ENCODE data around the gene DNAH7. TPM values are rescaled to one million over a fixed set of nuclear protein-coding genes. Genes with fewer than 3 reads are reported as not detected.
A peak's percentile ranks its signal among the peaks of the same experiment; 100 is the strongest.

The DNAH7 gene
- total and polyA plus RNA-seq, 9 donors, result 0.15 to 0.58 (median 0.25) TPM

- Histone ChIP-seq H3K4me3 (ENCODE audit: low read length) (no peak overlapping the region), H3K27ac (ENCODE audit: low read length) (no peak overlapping the region), H3K9me3 (replicated peaks; ENCODE audit: control insufficient read depth, low read depth, low read length) (no peaks in the 10 kb centered on the region), H3K27me3 (ENCODE audit: control insufficient read depth, insufficient read depth, low read length) (no peaks in the 10 kb centered on the region), H3K4me1 (ENCODE audit: control insufficient read depth, insufficient read depth, low read length) (no peaks in the 10 kb centered on the region), H3K36me3 (ENCODE audit: control insufficient read depth, insufficient read depth, low read length) (no peaks in the 10 kb centered on the region)
- no peak for DNase-seq
Observed at GRCh38 chr2:195818106-195818505, 250.5 kb downstream of the DNAH7 start.

GRCh38 chr2:195815083-195815482, 253.6 kb downstream of the DNAH7 start:
- H3K27ac ChIP-seq (ENCODE audit: low read length), result no peak overlapping the region
- no peaks in the 10 kb centered on the region for H3K36me3 ChIP-seq (ENCODE audit: control insufficient read depth, insufficient read depth, low read length)
- H3K4me3 ChIP-seq (ENCODE audit: low read length), result no peak overlapping the region
- H3K27me3 ChIP-seq (ENCODE audit: control insufficient read depth, insufficient read depth, low read length), result no peaks in the 10 kb centered on the region
- WGBS (ENCODE audit: insufficient coverage), result no CpG with 5 or more reads among the region's 2 CpGs
- H3K4me1 ChIP-seq (ENCODE audit: control insufficient read depth, insufficient read depth, low read length), result no peaks in the 10 kb centered on the region
- no peak for DNase-seq
- no peaks in the 10 kb centered on the region for H3K9me3 ChIP-seq (replicated peaks; ENCODE audit: control insufficient read depth, low read depth, low read length)

- no peak overlapping the region for H3K27ac ChIP-seq (ENCODE audit: low read length)
- no CpG with 5 or more reads among the region's 3 CpGs for WGBS (ENCODE audit: insufficient coverage)
- H3K4me3 ChIP-seq (ENCODE audit: low read length), result no peak overlapping the region
- H3K9me3 ChIP-seq (replicated peaks; ENCODE audit: control insufficient read depth, low read depth, low read length), result no peaks in the 10 kb centered on the region
- H3K36me3 ChIP-seq (ENCODE audit: control insufficient read depth, insufficient read depth, low read length), result no peaks in the 10 kb centered on the region
- H3K4me1 ChIP-seq (ENCODE audit: control insufficient read depth, insufficient read depth, low read length), result no peaks in the 10 kb centered on the region
- H3K27me3 ChIP-seq (ENCODE audit: control insufficient read depth, insufficient read depth, low read length), result no peaks in the 10 kb centered on the region
- DNase-seq, result peak; percentile 17
Observed at GRCh38 chr2:195813421-195813820, 255.2 kb downstream of the DNAH7 start.

DNA sequence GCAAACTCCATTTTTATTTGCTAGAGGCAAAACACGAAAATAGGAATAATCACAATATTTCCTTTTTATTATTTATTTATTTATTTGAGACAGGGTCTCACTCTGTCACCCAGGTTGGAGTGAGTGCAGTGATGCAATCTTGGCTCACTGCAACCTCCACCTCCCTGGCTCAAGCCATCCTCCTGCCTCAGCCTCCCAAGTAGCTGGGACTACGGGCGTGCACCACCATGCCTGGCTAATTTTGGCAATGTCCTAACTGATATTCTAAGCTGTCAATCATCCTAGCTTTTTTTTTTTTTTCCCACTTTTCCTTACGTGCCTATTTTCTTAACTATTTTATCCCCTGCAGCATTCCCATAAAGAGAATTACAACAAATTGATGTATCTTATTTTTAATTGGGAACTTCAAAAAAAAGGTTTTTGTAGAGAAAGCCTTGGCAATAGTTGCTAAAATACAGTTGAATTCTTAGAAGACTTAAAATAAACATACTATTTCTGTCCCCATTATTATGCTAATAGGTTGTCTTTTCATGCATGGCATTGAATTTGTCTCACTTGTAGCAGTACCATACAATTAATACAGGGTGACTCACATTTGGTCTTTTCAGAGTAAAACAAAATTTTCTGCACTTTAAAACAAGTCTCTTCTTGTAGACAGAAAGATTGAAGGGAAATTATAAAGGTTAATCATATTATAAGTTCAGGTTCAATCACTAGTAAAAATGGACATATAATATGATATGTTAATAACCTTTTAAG, 258.1 kb downstream of the DNAH7 start:
- Histone ChIP-seq H3K4me1 (ENCODE audit: control insufficient read depth, insufficient read depth, low read length) (no peaks in the 10 kb centered on the region), H3K4me3 (ENCODE audit: low read length) (no peak overlapping the region), H3K27me3 (ENCODE audit: control insufficient read depth, insufficient read depth, low read length) (no peaks in the 10 kb centered on the region), H3K9me3 (replicated peaks; ENCODE audit: control insufficient read depth, low read depth, low read length) (no peaks in the 10 kb centered on the region), H3K36me3 (ENCODE audit: control insufficient read depth, insufficient read depth, low read length) (no peaks in the 10 kb centered on the region), H3K27ac (ENCODE audit: low read length) (no peak overlapping the region)
- DNase-seq, result no peak
- 100% methylated on average over 2 of the region's 4 CpGs for whole genome bisulfite sequencing (ENCODE audit: insufficient coverage)

- Histone ChIP-seq H3K9me3 (replicated peaks; ENCODE audit: control insufficient read depth, low read depth, low read length) (no peaks in the 10 kb centered on the region), H3K4me3 (ENCODE audit: low read length) (no peak overlapping the region), H3K27ac (ENCODE audit: low read length) (no peak overlapping the region), H3K36me3 (ENCODE audit: control insufficient read depth, insufficient read depth, low read length) (no peaks in the 10 kb centered on the region), H3K4me1 (ENCODE audit: control insufficient read depth, insufficient read depth, low read length) (no peaks in the 10 kb centered on the region), H3K27me3 (ENCODE audit: control insufficient read depth, insufficient read depth, low read length) (no peaks in the 10 kb centered on the region)
- WGBS (ENCODE audit: insufficient coverage), result no CpG with 5 or more reads among the region's 1 CpG
- DNase-seq, result peak; percentile 57
Observed at GRCh38 chr2:195808189-195808588, 260.4 kb downstream of the DNAH7 start.

DNA sequence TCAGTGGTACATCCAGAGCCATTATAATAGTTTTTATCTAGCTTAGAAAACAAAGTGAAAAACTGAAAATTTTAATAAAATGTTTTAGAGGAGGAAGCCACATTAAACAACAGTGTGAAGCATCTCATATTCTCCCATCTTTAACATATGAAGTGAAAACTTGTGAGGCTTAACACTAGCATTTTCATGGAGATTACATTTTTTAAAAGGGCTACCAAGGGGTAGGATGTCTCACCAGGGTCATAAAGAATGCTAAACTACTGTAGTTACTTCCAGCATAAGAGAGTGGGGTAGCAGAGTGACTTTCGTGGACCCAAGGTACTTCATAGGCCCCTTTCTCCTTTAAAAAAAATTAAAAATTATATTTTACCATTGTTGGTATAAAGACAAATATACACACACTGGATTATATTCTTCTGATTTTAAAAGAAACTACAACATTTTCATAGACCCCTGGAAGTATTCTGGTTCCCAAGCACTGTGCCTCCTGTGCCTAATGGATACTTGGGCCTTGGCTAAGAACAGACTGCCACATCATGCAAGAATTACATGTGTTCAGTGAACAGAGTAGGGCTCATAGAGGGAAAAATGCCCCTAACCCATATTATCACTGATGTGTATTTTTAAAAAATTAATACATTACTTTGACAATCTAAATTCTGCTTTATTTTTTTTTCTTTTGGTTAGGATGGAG, 263.2 kb downstream of the DNAH7 start:
- WGBS (ENCODE audit: insufficient coverage), result no CpG with 5 or more reads among the region's 1 CpG
- Histone ChIP-seq H3K27me3 (ENCODE audit: control insufficient read depth, insufficient read depth, low read length) (no peaks in the 10 kb centered on the region), H3K4me1 (ENCODE audit: control insufficient read depth, insufficient read depth, low read length) (no peaks in the 10 kb centered on the region), H3K4me3 (ENCODE audit: low read length) (no peak overlapping the region), H3K36me3 (ENCODE audit: control insufficient read depth, insufficient read depth, low read length) (no peaks in the 10 kb centered on the region), H3K9me3 (replicated peaks; ENCODE audit: control insufficient read depth, low read depth, low read length) (no peaks in the 10 kb centered on the region), H3K27ac (ENCODE audit: low read length) (no peak overlapping the region)
- no peak for DNase-seq

DNA sequence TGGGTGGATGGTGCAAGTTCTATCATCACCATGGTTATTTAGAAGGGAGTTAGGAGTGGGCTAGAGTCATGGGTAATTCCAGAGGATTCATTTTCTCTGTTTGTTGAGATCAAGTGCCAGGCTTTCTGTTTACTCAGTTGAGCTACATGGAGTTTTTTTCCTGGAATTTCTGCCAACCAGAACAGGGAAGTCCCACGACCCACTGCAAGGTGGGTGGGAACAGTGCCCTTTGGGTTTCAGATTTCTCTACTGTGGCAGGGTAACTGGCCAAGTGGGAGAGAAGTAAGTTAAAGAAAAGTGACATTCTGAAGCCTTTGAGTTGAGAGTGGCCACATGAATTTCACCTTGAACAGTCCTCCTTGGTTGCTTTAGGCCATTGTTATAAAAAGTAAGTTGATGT, 272.8 kb downstream of the DNAH7 start:
- no peak for DNase-seq
- no peaks in the 10 kb centered on the region for H3K36me3 ChIP-seq (ENCODE audit: control insufficient read depth, insufficient read depth, low read length)
- 80% methylated on average over 1 of the region's 1 CpG for WGBS (ENCODE audit: insufficient coverage)

GRCh38 chr2:195793881-195794280, 274.8 kb downstream of the DNAH7 start:
- no peaks in the 10 kb centered on the region for H3K27me3 ChIP-seq (ENCODE audit: control insufficient read depth, insufficient read depth, low read length)
- no peak overlapping the region for H3K27ac ChIP-seq (ENCODE audit: low read length)
- H3K4me3 ChIP-seq (ENCODE audit: low read length), result no peak overlapping the region
- DNase-seq, result no peak
- WGBS (ENCODE audit: insufficient coverage), result no CpG with 5 or more reads among the region's 2 CpGs
- H3K36me3 ChIP-seq (ENCODE audit: control insufficient read depth, insufficient read depth, low read length), result no peaks in the 10 kb centered on the region
- H3K4me1 ChIP-seq (ENCODE audit: control insufficient read depth, insufficient read depth, low read length), result no peaks in the 10 kb centered on the region
- H3K9me3 ChIP-seq (replicated peaks; ENCODE audit: control insufficient read depth, low read depth, low read length), result no peaks in the 10 kb centered on the region

More for the DNA sequence above, 272.8 kb downstream of the DNAH7 start:
- Histone ChIP-seq H3K27ac (ENCODE audit: low read length) (no peak overlapping the region), H3K9me3 (replicated peaks; ENCODE audit: control insufficient read depth, low read depth, low read length) (no peaks in the 10 kb centered on the region), H3K4me3 (ENCODE audit: low read length) (no peak overlapping the region), H3K27me3 (ENCODE audit: control insufficient read depth, insufficient read depth, low read length) (no peaks in the 10 kb centered on the region), H3K4me1 (ENCODE audit: control insufficient read depth, insufficient read depth, low read length) (no peaks in the 10 kb centered on the region)

- no peaks in the 10 kb centered on the region for H3K36me3 ChIP-seq (ENCODE audit: control insufficient read depth, insufficient read depth, low read length)
- no peaks in the 10 kb centered on the region for H3K27me3 ChIP-seq (ENCODE audit: control insufficient read depth, insufficient read depth, low read length)
- no peaks in the 10 kb centered on the region for H3K9me3 ChIP-seq (replicated peaks; ENCODE audit: control insufficient read depth, low read depth, low read length)
- DNase-seq, result no peak
- WGBS (ENCODE audit: insufficient coverage), result no CpG with 5 or more reads among the region's 2 CpGs
- H3K27ac ChIP-seq (ENCODE audit: low read length), result no peak overlapping the region
- no peaks in the 10 kb centered on the region for H3K4me1 ChIP-seq (ENCODE audit: control insufficient read depth, insufficient read depth, low read length)
- no peak overlapping the region for H3K4me3 ChIP-seq (ENCODE audit: low read length)
Observed at GRCh38 chr2:195782156-195782555, 286.5 kb downstream of the DNAH7 start.

GRCh38 chr2:195779491-195779890, 289.1 kb downstream of the DNAH7 start:
- Histone ChIP-seq H3K27me3 (ENCODE audit: control insufficient read depth, insufficient read depth, low read length) (no peaks in the 10 kb centered on the region), H3K36me3 (ENCODE audit: control insufficient read depth, insufficient read depth, low read length) (no peaks in the 10 kb centered on the region), H3K4me1 (ENCODE audit: control insufficient read depth, insufficient read depth, low read length) (no peaks in the 10 kb centered on the region), H3K9me3 (replicated peaks; ENCODE audit: control insufficient read depth, low read depth, low read length) (no peaks in the 10 kb centered on the region), H3K4me3 (ENCODE audit: low read length) (no peak overlapping the region), H3K27ac (ENCODE audit: low read length) (no peak overlapping the region)
- no CpG with 5 or more reads among the region's 2 CpGs for WGBS (ENCODE audit: insufficient coverage)
- DNase-seq, result no peak

Measured in muscle of leg (tissue), 11 donors.